CD4-positive, alpha-beta T cell treated with Interleukin-17A for 1 hour (primary cell): Measurements from ENCODE around the gene MYH10.
"Not testable (repeated sequence)": the region's sequence is repeated elsewhere in the genome, so short reads cannot be mapped to it uniquely, and the experiment has no call there.

ENCODE experiments used
- DNase-seq: peaks from one replicate; pipeline ENCODE4 v3.0.0-alpha.2; 2020

MYH10 gene

GRCh38 chr17:8630227-8630801 lies at the start of gene MYH10:
Gene MYH10 (minus strand): TSS chr17:8630725. CDS start chr17:8623246, 7,479 bp downstream.
- no peak for DNase-seq

- DNase-seq = no peak
Measured at GRCh38 chr17:8679126-8679525, 48.6 kb upstream of the MYH10 start.

- no peak for DNase-seq
Measured at GRCh38 chr17:8675306-8675705, 44.8 kb upstream of the MYH10 start.

DNA sequence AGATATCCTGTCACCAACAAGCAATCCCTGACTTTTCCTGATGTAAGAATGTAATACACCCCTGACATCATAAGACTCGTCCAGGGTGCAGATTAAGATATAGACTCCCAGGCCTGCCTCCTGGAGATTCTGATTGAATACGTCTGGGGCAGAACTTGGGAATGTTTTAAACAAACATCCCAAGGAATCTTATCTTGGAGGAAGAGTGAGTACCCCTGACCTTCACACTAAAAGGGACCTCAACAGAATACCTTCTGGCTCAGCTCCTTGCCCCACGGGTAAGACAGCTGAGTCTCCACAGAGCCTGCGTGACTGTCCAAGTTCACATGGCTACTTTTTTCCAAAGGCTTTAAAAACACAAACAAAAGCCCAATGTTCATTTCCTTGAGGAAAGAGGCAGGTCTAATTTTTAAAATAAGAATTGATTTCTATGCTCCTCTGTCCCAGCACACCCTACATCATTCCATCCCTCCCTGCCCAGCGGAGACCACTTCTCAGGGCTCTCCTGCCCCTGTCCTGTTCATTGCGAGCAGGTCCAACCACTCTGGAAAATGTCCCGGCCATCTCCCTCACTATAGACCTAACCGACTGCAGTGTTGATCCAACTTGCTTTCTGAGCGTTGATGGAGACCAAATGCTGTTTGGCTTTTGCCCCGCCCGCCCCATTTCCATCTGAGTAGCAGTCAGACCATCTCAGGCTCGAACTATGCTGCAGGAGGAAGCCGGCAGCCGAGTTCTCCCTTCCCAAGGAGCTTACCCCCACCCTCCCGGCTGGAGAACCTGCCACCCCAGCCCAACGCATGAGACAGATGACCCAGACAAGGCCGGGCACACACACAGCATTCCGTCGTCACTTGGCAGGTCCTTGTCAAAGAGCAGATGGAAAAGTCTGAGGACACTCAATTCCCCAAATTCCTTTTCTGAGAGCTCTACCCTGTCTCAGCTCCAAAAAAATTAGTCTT lies 44.1 kb upstream of the MYH10 start:
- DNase-seq = no peak

GRCh38 chr17:8673612-8674011 lies 43.1 kb upstream of the MYH10 start:
- DNase-seq = no peak

DNA sequence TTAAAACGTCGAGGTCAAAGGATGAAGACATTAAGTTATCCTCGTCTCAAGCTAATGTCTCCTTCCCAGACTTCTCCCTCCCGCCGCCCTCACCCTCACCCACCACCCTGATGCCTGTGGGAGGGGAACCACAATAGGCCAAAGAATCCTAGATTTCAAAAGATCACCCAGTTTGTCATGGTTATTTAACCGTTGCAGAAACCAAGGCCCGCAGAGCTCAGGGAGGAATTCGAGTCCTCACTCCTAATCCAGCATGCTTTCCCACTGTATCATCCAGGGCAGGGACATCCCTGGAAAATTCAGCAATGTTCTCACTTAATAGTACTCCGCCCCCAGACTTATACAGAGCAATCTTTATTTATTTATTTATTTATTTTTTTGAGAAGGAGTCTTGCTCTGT lies 41.8 kb upstream of the MYH10 start:
- no peak for DNase-seq

GRCh38 chr17:8670421-8670820 lies 39.9 kb upstream of the MYH10 start:
- DNase-seq = no peak

- DNase-seq = no peak
Measured at GRCh38 chr17:8668176-8668740, 37.7 kb upstream of the MYH10 start.

- DNase-seq = no peak
Measured at GRCh38 chr17:8667421-8667820, 36.9 kb upstream of the MYH10 start.

DNA sequence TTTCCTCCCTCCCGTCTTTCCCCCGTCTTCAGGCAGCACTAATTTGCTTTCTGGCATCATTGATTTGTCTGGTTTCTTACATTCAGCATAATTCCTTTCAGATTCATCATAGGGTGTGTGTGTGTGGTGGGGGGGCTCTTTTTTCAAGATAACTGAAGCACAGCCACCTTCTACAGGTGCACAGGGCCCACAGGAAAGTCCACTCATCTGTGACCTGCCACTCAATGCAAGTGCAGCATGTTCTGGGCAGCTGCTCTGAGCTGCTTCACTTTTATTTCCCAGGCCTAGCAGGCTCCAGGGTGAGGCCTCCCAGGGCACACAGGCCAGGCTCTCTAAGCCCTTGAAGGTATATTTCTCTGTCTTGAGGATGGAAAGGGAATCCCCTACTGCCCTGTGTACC lies 35.2 kb upstream of the MYH10 start:
- DNase-seq = no peak

- no peak for DNase-seq
Measured at GRCh38 chr17:8664456-8665126, 34.1 kb upstream of the MYH10 start.

DNA sequence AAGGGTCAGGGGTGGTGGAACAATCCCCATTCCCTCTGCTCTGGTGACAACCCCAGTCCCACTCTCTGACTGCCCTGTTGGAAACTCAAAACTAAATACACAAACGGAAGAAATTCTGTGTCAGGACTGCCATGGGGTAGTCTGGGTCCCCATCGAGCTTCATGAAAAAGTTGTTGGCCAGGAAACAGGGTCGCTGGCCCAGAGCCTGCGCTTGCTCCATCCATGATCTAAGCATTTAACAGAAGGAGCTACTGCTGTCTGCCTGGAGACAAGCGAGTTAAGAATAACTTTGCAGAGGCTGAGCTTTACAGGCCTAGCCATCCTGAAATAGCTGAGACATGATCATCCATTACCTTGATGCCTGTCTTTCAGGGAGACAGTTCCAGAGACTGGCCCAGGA lies 32.4 kb upstream of the MYH10 start:
- DNase-seq = no peak

GRCh38 chr17:8662076-8662831 lies 31.7 kb upstream of the MYH10 start:
- DNase-seq = no peak

DNA sequence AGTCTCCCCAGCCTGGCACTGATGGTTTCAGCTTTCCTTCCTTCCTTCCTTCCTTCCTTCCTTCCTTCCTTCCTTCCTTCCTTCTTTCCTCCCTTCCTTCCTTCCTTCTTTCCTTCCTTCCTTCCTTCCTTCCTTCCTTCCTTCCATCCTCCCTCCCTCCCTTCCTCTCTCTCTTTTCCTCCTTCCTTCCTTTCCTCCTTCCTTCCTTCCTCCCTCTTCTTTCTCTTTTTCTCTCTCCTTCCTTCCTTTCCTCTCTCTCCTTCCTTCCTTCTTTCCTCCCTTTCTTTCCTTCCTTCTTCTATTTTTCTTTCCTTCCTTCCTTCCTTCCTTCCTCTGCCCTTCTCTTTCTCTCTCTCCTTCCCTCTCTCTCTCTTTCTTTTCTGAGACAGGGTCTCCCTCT lies 30.2 kb upstream of the MYH10 start:
- not testable (repeated sequence) for DNase-seq

DNA sequence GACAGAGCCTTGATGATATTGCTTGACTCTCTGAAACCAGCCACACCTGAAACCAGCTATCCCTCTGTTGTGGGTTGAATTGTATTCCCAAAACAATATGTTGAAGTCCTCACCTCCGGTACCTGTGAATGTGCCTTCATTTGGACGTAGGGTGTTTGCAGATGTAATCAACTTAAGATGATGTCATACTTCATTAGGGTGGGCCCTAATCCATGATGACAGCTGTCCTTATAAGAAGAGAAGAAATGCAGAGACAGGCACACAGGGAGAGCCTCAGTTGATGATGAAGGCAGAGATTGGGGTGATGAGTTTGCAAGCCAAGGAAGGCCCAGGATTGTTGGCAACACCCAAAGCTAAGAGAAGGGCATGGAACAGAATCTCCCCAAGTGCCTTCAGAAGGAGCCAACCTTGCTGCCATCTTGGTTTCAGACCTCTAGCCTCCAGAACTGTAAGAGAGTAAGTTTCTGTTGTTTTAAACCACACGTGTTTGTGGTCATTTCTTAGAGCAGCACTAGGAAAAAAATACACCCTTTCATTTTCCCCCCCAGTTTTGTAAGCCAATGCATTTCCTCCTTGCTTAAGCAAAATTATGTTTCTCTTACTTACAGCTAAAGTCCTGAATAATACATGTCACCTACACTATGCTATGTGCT lies 29.4 kb upstream of the MYH10 start:
- no peak for DNase-seq

- DNase-seq = no peak
Measured at GRCh38 chr17:8658810-8659209, 28.3 kb upstream of the MYH10 start.

DNA sequence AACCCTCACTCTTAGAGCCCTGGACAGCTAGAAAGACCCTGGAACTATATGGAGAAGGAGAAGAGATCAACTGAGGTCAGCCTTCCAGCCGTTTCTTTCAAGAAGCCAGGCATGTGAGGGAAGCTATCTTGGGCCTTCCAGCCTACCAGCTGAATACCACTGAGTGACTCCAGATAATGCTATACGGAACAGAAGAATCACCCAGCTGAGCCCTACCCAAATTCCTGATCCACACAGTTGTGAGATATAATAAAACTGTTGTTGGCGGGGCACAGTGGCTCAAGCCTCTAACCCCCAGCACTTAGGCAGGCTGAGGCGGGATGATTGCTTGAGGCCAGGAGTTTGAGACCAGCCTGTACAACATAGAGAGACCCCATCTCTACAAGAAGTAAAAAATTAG lies 26.2 kb upstream of the MYH10 start:
- DNase-seq = no peak

DNA sequence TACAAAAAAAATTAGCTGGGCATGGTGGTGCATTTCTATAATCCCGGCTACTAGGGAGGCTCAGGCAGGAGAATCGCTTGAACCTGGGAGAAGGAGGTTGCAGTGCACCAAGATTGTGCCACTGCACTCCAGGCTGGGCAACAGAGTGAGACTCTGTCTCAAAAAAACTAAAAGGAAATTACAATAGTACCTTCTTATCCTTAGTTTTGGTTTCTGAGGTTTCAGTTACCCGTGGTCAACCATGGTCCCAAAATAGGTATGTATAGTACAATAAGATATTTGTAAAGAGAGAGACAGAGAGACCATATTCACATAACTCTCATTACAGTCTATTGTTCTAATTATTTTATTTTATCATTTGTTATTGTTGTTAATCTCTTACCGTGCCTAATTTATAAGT lies 24.3 kb upstream of the MYH10 start:
- no peak for DNase-seq

DNA sequence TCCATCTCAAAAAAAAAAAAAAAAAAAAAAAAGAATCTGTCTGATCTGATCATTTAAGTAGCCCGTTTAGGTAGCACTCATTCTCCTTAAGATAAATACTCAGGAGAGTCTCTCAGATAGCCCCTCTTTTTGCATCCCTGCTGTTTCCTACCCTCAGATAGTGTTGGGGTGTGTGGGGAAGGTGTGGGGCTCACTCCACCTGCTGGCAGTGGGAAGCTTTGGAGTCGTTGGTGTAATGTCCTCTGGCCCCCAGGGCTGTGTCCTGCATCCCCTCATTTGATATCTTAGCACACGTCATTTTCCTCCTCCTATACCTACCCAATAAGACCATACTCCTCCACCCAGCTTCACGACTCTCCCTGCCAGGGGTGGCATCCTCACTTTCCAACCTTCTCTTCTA lies 20.5 kb upstream of the MYH10 start:
- no peak for DNase-seq

DNA sequence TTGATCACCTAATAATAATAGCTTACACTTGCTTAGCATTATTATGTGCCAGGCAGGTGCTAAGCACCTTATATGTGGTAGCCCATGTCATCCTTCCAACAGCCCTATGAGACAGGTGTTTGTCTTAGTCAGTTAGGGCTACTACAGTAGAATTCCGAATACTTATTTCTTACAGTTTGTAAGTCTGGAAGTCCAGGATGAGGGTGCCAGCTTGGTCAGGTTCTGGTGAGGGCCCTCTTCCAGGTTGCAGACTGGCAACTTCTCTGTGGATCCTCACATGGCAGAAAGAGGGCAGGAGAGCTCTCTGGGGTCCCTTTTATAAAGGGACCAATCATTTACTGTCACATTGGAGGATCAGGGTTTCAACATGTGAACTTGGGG lies 19.6 kb upstream of the MYH10 start:
- no peak for DNase-seq

DNA sequence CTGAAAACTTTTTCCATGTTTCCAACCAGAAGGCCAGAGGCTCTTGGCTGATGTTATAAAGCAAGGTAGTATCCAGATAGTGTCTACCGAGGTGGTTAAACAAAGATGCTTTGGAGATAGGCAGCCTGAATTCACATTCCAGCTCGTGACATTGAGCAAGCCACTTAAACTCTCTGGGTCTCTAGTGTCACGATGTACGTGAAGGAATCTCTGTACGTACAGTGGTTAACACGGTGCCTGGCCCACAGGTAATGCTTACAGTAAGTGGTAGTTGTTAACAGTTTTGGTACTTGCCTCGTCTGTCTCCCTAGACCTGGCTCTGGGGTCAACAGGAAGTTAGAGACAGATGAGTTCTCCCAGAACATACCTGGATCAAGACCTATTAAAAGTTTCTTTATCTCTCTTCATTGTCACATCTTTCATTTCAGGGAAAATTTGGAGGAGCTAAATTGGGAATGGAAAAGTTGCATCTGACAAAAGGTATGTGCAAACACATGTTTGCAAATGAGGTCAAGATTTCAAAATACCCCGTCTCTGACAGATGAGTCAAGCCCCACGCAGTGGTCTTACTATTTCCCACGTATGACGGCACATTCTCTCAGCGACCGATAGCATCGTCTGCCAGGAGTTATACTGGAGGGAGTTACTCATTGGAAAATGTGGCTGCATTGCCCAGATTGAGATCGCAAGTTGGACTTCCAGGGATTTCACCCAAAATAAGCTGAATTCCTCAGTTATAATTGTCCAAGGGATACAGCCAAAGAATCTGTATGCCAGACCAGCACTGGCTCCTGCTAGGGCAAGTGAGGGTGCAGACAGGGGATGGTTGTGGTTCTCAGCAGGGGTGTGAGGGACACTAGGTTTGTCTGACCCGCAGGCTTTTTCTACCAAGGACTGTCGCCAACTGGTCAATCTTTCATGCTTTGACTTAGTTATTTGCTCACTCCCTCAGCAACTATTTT lies 18.9 kb upstream of the MYH10 start:
- DNase-seq = no peak
